MM.1S (cell line): ENCODE measurements around the gene DACH1.

ENCODE experiments used
- EZH2 ChIP-seq: fragments of 300-600 bp; sonication (generic); optimal IDR thresholded peaks from 2 replicates; pipeline ENCODE3; 2017; ENCODE audit warnings: low read depth, mild to moderate bottlenecking, antibody characterized with exemption, low read length, mixed read lengths
- EZH2phosphoT487 ChIP-seq: fragments of 300-600 bp; sonication (generic); IDR thresholded peaks from 2 replicates; pipeline ENCODE4 v1.6.1; 2018; ENCODE audit warnings: antibody characterized with exemption, low read length
- TF ChIP-seq, protein P1 (sequence below): fragments of 300-600 bp; sonication (generic); IDR thresholded peaks from 2 replicates; pipeline ENCODE4 v1.5.1; 2016; ENCODE audit warnings: antibody characterized with exemption, low read length, mixed read lengths

DNA sequence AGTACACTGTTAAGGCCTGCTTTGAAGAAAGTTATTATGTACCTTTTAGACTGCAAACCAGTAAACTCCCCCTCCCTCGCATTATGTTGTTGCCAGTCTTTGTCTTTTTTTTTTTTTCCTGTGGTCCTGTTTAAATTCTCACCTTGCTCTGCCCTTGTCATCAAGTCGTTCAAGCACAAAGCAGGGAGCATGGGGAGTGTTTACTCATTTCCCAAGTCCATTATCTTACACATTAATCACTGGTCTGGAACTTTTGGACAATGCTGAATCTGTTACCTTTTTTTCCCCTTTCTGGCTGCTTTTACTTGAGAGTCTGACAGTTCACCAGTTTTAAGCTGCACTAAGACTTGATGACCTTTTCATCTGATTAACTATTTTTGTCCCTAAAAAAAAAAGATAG is 108.2 kb downstream of the DACH1 start:
- TF ChIP-seq, protein P1, sequence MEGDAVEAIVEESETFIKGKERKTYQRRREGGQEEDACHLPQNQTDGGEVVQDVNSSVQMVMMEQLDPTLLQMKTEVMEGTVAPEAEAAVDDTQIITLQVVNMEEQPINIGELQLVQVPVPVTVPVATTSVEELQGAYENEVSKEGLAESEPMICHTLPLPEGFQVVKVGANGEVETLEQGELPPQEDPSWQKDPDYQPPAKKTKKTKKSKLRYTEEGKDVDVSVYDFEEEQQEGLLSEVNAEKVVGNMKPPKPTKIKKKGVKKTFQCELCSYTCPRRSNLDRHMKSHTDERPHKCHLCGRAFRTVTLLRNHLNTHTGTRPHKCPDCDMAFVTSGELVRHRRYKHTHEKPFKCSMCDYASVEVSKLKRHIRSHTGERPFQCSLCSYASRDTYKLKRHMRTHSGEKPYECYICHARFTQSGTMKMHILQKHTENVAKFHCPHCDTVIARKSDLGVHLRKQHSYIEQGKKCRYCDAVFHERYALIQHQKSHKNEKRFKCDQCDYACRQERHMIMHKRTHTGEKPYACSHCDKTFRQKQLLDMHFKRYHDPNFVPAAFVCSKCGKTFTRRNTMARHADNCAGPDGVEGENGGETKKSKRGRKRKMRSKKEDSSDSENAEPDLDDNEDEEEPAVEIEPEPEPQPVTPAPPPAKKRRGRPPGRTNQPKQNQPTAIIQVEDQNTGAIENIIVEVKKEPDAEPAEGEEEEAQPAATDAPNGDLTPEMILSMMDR, result no peak
- TF ChIP-seq EZH2 (no peak), EZH2phosphoT487 (no peak)
